SU-DHL-6 (cell line): ENCODE data around the gene CEP135.

Experiments
- H2AFZ ChIP-seq: fragments of 200-600 bp; sonication (generic); 2 replicates; pipeline ENCODE4 v1.6.1; 2014; ENCODE audit warnings: low read depth, mild to moderate bottlenecking, moderate library complexity, mixed read lengths, antibody characterized with exemption, low read length; ENCODE audit not compliant: severe bottlenecking
- H3F3A ChIP-seq: fragments of 200-600 bp; shearing (Covaris generic); 2 replicates; pipeline ENCODE4 v1.6.0; 2016; ENCODE audit warnings: antibody characterized with exemption, mild to moderate bottlenecking; ENCODE audit not compliant: insufficient read depth
- H3K27ac ChIP-seq: fragments of 200-600 bp; sonication (generic); 2 replicates; pipeline ENCODE4 v1.5.1; 2016; ENCODE audit warnings: low read depth, mild to moderate bottlenecking, low read length, moderate library complexity, mixed read lengths
- H3K27me3 ChIP-seq: fragments of 200-600 bp; sonication (generic), shearing (Covaris generic); 2 replicates; pipeline ENCODE4 v1.6.0; 2014; ENCODE audit warnings: mild to moderate bottlenecking, low read length
- H3K36me3 ChIP-seq: fragments of 200-600 bp; sonication (generic); 2 replicates; pipeline ENCODE4 v1.6.1; 2014; ENCODE audit warnings: mild to moderate bottlenecking, low read length, mixed read lengths
- H3K4me2 ChIP-seq: fragments of 300-600, 200-600 bp; shearing (Covaris generic), sonication (generic); 2 replicates; pipeline ENCODE4 v1.6.0; 2014; ENCODE audit warnings: low read length, low read depth, mild to moderate bottlenecking; ENCODE audit not compliant: poor library complexity, severe bottlenecking
- H3K4me3 ChIP-seq: fragments of 200-600 bp; sonication (generic); 2 replicates; pipeline ENCODE4 v1.5.1; 2014; ENCODE audit warnings: antibody characterized with exemption, low read length, mild to moderate bottlenecking, mixed read lengths; ENCODE audit not compliant: insufficient read depth, poor library complexity, severe bottlenecking
- H3K79me2 ChIP-seq: fragments of 200-600 bp; sonication (generic); 2 replicates; pipeline ENCODE4 v1.6.1; 2014; ENCODE audit warnings: mild to moderate bottlenecking, low read length, moderate library complexity; ENCODE audit not compliant: insufficient read depth
- H3K9ac ChIP-seq: fragments of 200-600 bp; sonication (generic); 2 replicates; pipeline ENCODE4 v1.7.0; 2014; ENCODE audit warnings: mild to moderate bottlenecking, low read length
- H3K9me2 ChIP-seq: fragments of 200-600 bp; sonication (generic); replicated peaks from 2 replicates; pipeline ENCODE4 v1.6.1; 2014; ENCODE audit warnings: low read length; ENCODE audit not compliant: insufficient read depth
- H3K9me3 ChIP-seq: fragments of 200-600 bp; sonication (generic); 2 replicates; pipeline ENCODE4 v1.6.1; 2014; ENCODE audit warnings: low read length, mixed read lengths; ENCODE audit not compliant: insufficient read depth
- H4K20me1 ChIP-seq: fragments of 200-600 bp; sonication (generic); 2 replicates; pipeline ENCODE4 v1.6.1; 2014; ENCODE audit warnings: low read depth, mild to moderate bottlenecking, antibody characterized with exemption, low read length, moderate library complexity, mixed read lengths
- CTCF ChIP-seq: fragments of 200-600 bp; sonication (generic); IDR thresholded peaks from one replicate; pipeline ENCODE4 v1.5.1; 2017; ENCODE audit warnings: antibody characterized with exemption, mild to moderate bottlenecking, low read length, moderate library complexity; ENCODE audit not compliant: insufficient read depth, poor library complexity, severe bottlenecking
- EZH2phosphoT487 ChIP-seq: fragments of 200-600 bp; sonication (generic), shearing (Covaris generic); conservative IDR thresholded peaks from 2 replicates; pipeline ENCODE4 v1.6.1; 2018; ENCODE audit warnings: mild to moderate bottlenecking, antibody characterized with exemption, low read length, moderate library complexity, mixed read lengths

The CEP135 gene

GRCh38 chr4:56051710-56052075 is 102.9 kb downstream of the CEP135 start:
- Histone ChIP-seq H3F3A (no peaks in the 10 kb centered on the region; the same call in 1 of the 2 replicates), H3K9ac (no peak overlapping the region), H3K4me2 (no peak overlapping the region), H3K4me3 (no peak overlapping the region), H3K27me3 (no peaks in the 10 kb centered on the region), H3K79me2 (no peaks in the 10 kb centered on the region), H3K9me3 (no peaks in the 10 kb centered on the region), H4K20me1 (no peaks in the 10 kb centered on the region), H3K36me3 (no peaks in the 10 kb centered on the region), H2AFZ (no peak overlapping the region), H3K9me2 (no peaks in the 10 kb centered on the region), H3K27ac (no peak overlapping the region)
- TF ChIP-seq CTCF (no peak), EZH2phosphoT487 (no peak)

- H3K79me2 ChIP-seq: no peaks in the 10 kb centered on the region
- no peak overlapping the region for H3K4me3 ChIP-seq
Measured at GRCh38 chr4:56052481-56052880, 103.7 kb downstream of the CEP135 start.

GRCh38 chr4:56052966-56053365 is 104.2 kb downstream of the CEP135 start:
- H3K9me2 ChIP-seq: no peaks in the 10 kb centered on the region
- H3K27ac ChIP-seq: no peak overlapping the region
- H3K36me3 ChIP-seq: no peaks in the 10 kb centered on the region
- no peak overlapping the region for H3K4me3 ChIP-seq
- H3K9ac ChIP-seq: no peak overlapping the region
- no peaks in the 10 kb centered on the region for H4K20me1 ChIP-seq
- H3K9me3 ChIP-seq: no peaks in the 10 kb centered on the region
- H2AFZ ChIP-seq: no peak overlapping the region
- H3K4me2 ChIP-seq: no peak overlapping the region
- H3K27me3 ChIP-seq: no peaks in the 10 kb centered on the region
- no peaks in the 10 kb centered on the region for H3K79me2 ChIP-seq
- TF ChIP-seq EZH2phosphoT487 (no peak), CTCF (no peak)
- no peaks in the 10 kb centered on the region; the same call in 1 of the 2 replicates for H3F3A ChIP-seq

More at GRCh38 chr4:56052481-56052880, 103.7 kb downstream of the CEP135 start:
- H4K20me1 ChIP-seq: no peaks in the 10 kb centered on the region
- H3K9ac ChIP-seq: no peak overlapping the region
- H3K36me3 ChIP-seq: no peaks in the 10 kb centered on the region
- no peak overlapping the region for H2AFZ ChIP-seq
- no peaks in the 10 kb centered on the region for H3K9me2 ChIP-seq
- no peak overlapping the region for H3K4me2 ChIP-seq
- no peak overlapping the region for H3K27ac ChIP-seq
- H3K27me3 ChIP-seq: no peaks in the 10 kb centered on the region
- TF ChIP-seq CTCF (no peak), EZH2phosphoT487 (no peak)
- no peaks in the 10 kb centered on the region for H3K9me3 ChIP-seq
- no peaks in the 10 kb centered on the region; the same call in 1 of the 2 replicates for H3F3A ChIP-seq
